Measurements from ENCODE around the gene TBXAS1.

TBXAS1 gene

GRCh38 chr7:140067052-140067451 lies 238.0 kb downstream of the TBXAS1 start:
- H3K27ac ChIP-seq: no peak overlapping the region

GRCh38 chr7:140068033-140068432 lies 239.0 kb downstream of the TBXAS1 start:
- H3K27ac ChIP-seq: no peak overlapping the region
- TF ChIP-seq CTCF (conservative IDR thresholded peaks at IDR 0.05): no peak

More at GRCh38 chr7:140067052-140067451, 238.0 kb downstream of the TBXAS1 start:
- TF ChIP-seq CTCF (conservative IDR thresholded peaks at IDR 0.05): no peak

GRCh38 chr7:140069298-140069949 lies 240.4 kb downstream of the TBXAS1 start:
- TF ChIP-seq CTCF (conservative IDR thresholded peaks at IDR 0.05): no peak
- no peak overlapping the region for H3K27ac ChIP-seq
